Caco-2 (cell line): ENCODE results near the gene PHIP. TPM values are rescaled to one million over a fixed set of nuclear protein-coding genes. Genes with fewer than 3 reads are reported as not detected.

ENCODE experiments used
- BruUV-seq: library from RNA; stranded (reverse); fragments of 400-500 nt; replicated peaks from 2 replicates; lab custom pipeline; 2021; lab: Mats Ljungman, UMichigan
- CTCF ChIA-PET: fragments of 300-600 bp; sonication (Branson Sonifier 250); formaldehyde crosslinking; loops from one replicate; lab custom pipeline; 2022; ENCODE audit warnings: antibody characterized with exemption; lab: Charles Lee
- POLR2A ChIA-PET: fragments of 300-600 bp; sonication (Branson Sonifier 250); formaldehyde crosslinking; loops from one replicate; lab custom pipeline; 2022; ENCODE audit warnings: antibody characterized with exemption; lab: Charles Lee
- DNase-seq, 2 experiments: peaks; one replicate each; pipeline versions ENCODE4 v3.0.0 to v3.0.0-alpha.2; 2020 to 2022
- H3K27me3 ChIP-seq: replicated peaks from 2 replicates; pipeline ENCODE4 v1.6.0; 2011; ENCODE audit warnings: low read length; ENCODE audit not compliant: control insufficient read depth, insufficient read depth
- H3K36me3 ChIP-seq: 2 replicates; pipeline ENCODE4 v1.5.1; 2011; ENCODE audit warnings: low read length; ENCODE audit not compliant: control insufficient read depth, insufficient read depth
- H3K4me1 ChIP-seq: fragments of 250-450 bp; sonication (Bioruptor Pico); 2 replicates; pipeline ENCODE4 v1.5.1; 2020; ENCODE audit warnings: mild to moderate bottlenecking
- H3K4me3 ChIP-seq: 2 replicates; pipeline ENCODE4 v1.5.1; 2011; ENCODE audit warnings: low read depth, mild to moderate bottlenecking, control low read depth, low read length
- H3K9me3 ChIP-seq: fragments of 250-450 bp; sonication (Bioruptor Pico); 2 replicates; pipeline ENCODE4 v1.5.1; 2020; ENCODE audit warnings: mild to moderate bottlenecking, moderate library complexity
- H3K27ac Mint-ChIP-seq: one replicate; pipeline ENCODE4 v1.8.0; 2022; ENCODE audit warnings: mixed read lengths; ENCODE audit not compliant: unreplicated experiment
- H3K27me3 Mint-ChIP-seq: one replicate; pipeline ENCODE4 v1.8.0; 2022; ENCODE audit warnings: mixed read lengths; ENCODE audit not compliant: insufficient read depth, unreplicated experiment
- H3K36me3 Mint-ChIP-seq: one replicate; pipeline ENCODE4 v1.8.0; 2022; ENCODE audit warnings: mild to moderate bottlenecking, mixed read lengths; ENCODE audit not compliant: insufficient read depth, unreplicated experiment
- H3K4me1 Mint-ChIP-seq: one replicate; pipeline ENCODE4 v1.8.0; 2022; ENCODE audit warnings: low read depth, mixed read lengths; ENCODE audit not compliant: unreplicated experiment
- H3K4me3 Mint-ChIP-seq: one replicate; pipeline ENCODE4 v1.8.0; 2022; ENCODE audit warnings: mild to moderate bottlenecking, moderate library complexity, mixed read lengths; ENCODE audit not compliant: unreplicated experiment
- H3K9me3 Mint-ChIP-seq: one replicate; pipeline ENCODE4 v1.8.0; 2022; ENCODE audit warnings: mixed read lengths; ENCODE audit not compliant: unreplicated experiment
- intact Hi-C: fragments of 100-400 bp; cut with micrococcal nuclease; formaldehyde crosslinking; loops from one replicate; pipeline ENCODE4 v1.10.0; 2022; ENCODE audit not compliant: unreplicated experiment
- total RNA-seq: library from RNA; stranded (reverse); gene quantifications from 2 replicates; pipeline ENCODE4 v1.2.3, GENCODE V29; 2022
- TF ChIP-seq, protein P1 (sequence below), 2 experiments: fragments of 200-600 bp in 1 of 2; IDR thresholded peaks; 1 replicate in 1 of 2; 2 replicates in 1 of 2; pipeline versions ENCODE4 v1.5.1 to v1.8.0; 2011 to 2022; ENCODE audit warnings: antibody characterized with exemption in 1 of 2, control low read depth in 1 of 2, inconsistent platforms in 1 of 2, low read depth in 1 of 2, low read length in 1 of 2, mild to moderate bottlenecking in 1 of 2, moderate library complexity in 1 of 2; ENCODE audit not compliant: insufficient read depth in 1 of 2, severe bottlenecking in 1 of 2, unreplicated experiment in 1 of 2

PHIP gene
- total RNA-seq, 1 experiment from 2014 or later, result 31.2 TPM

DNA sequence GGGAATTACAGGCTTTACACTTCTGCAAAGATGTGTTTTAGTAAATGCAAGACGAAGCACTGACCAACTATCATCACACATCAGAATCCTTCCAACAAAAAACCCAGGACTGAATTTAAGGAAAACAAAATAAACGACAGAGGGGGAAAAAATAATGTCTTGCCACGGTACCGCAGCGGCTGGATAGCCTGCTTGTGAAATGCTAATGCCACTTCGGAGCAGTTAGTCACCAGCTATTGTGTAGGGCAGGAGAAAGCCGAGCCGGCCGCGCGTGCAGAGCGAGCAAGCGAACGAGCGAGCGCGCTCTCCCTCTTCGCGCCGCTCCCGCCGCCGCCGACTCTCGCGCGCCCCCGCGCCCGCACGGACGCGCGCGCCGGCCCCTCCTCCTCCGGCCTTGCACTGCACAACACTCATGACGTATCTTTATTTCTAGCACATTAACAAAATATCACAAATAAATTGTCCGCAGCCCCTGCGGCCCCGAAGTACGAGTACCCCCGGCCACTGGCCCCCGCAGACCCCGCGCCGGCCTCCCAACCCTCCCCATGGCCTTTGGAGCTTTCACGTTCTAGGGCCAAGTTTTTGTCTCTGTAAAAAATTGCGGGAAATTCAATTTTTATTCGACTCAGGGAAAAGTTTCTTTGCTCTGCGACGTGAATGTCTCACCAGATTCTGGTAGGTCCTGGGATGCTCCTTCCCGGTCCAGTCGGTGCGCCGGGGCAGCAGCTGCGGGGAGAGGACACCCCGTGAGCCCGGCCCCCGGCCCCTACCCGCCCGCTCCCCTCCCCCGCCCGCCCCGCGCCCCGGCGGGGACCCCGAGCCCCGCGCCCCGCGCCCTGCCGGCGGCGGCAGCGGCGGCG is 1.0 kb downstream of the PHIP start:
- peak overlapping the region; percentile 79 for H3K4me3 ChIP-seq
- TF ChIP-seq, protein P1, sequence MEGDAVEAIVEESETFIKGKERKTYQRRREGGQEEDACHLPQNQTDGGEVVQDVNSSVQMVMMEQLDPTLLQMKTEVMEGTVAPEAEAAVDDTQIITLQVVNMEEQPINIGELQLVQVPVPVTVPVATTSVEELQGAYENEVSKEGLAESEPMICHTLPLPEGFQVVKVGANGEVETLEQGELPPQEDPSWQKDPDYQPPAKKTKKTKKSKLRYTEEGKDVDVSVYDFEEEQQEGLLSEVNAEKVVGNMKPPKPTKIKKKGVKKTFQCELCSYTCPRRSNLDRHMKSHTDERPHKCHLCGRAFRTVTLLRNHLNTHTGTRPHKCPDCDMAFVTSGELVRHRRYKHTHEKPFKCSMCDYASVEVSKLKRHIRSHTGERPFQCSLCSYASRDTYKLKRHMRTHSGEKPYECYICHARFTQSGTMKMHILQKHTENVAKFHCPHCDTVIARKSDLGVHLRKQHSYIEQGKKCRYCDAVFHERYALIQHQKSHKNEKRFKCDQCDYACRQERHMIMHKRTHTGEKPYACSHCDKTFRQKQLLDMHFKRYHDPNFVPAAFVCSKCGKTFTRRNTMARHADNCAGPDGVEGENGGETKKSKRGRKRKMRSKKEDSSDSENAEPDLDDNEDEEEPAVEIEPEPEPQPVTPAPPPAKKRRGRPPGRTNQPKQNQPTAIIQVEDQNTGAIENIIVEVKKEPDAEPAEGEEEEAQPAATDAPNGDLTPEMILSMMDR (IDR thresholded peaks at IDR 0.05; ENCODE audit: insufficient read depth in 1 of 2, low read depth in 1 of 2, low read length in 1 of 2, severe bottlenecking in 1 of 2, unreplicated experiment in 1 of 2), result no peak
- POLR2A ChIA-PET, result interaction anchor here (0.6 kb wide), 2 partner anchors 76 to 107 kb away, joined by 3 read pairs; no protein-coding TSS in a partner anchor
- BruUV-seq, result no TSS peak
- intact Hi-C loops, result loop anchor here (1.0 kb wide), 1 partner anchor 224 kb away; no protein-coding TSS in a partner anchor
- Mint-ChIP-seq H3K9me3 (no peaks in the 10 kb centered on the region), H3K4me3 (peak overlapping the region; percentile 88), H3K27ac (peak overlapping the region; percentile 81), H3K4me1 (peaks cover 7% of the 10 kb centered on the region), H3K27me3 (no peaks in the 10 kb centered on the region), H3K36me3 (peaks cover 28% of the 10 kb centered on the region)
- CTCF ChIA-PET, result no interaction called here
- no peaks in the 10 kb centered on the region; the same call in 1 of the 2 replicates for H3K4me1 ChIP-seq
- H3K9me3 ChIP-seq, result no peaks in the 10 kb centered on the region
- no peaks in the 10 kb centered on the region for H3K27me3 ChIP-seq
- H3K36me3 ChIP-seq, result no peaks in the 10 kb centered on the region
- DNase-seq, result peak; percentile 88 to 90

DNA sequence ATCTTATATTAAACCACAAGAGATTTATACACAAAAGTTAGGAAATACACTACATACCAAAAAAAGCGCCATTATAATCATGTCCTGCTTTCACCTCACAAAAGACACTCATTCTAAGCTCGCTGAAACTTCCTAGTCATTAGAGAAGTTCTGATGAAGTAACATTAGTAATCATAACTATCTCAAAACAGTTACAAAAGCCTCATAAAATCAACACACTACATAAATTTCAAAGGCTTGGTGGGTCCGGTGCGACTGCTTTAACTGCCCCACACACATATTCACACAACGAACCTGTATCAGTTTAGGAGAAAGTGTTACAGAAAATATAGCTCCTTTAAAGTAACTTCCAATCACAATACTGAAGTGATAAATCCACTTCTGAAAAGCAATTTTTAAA is 1.9 kb downstream of the PHIP start:
- TF ChIP-seq, protein P1 (IDR thresholded peaks at IDR 0.05; ENCODE audit: insufficient read depth in 1 of 2, low read depth in 1 of 2, low read length in 1 of 2, severe bottlenecking in 1 of 2, unreplicated experiment in 1 of 2), result no peak

DNA sequence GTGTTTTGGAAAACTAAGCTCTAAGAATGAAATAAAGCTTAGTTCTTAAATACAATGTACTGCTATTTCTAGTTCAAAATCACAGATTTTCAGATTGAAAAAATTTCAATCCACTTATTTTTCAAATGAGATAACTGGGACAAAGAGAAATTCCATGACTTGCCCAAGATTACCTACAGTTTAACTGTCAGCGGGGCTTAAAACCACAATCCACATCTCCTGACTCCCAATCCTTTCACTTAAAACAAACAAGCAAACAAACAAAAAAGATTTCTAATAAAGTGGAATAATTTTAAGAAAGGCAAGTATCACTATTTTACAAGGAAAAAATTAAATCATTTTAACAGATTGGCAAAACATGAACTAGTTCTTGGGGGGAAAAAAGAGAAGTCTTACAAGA is 4.2 kb downstream of the PHIP start:
- Histone ChIP-seq H3K9me3 (no peaks in the 10 kb centered on the region), H3K4me3 (no peak overlapping the region), H3K4me1 (no peaks in the 10 kb centered on the region), H3K36me3 (no peaks in the 10 kb centered on the region), H3K27me3 (no peaks in the 10 kb centered on the region)
- CTCF ChIA-PET, result no interaction called here
- H3K27me3 Mint-ChIP-seq, result no peaks in the 10 kb centered on the region
- H3K36me3 Mint-ChIP-seq, result peaks cover 28% of the 10 kb centered on the region
- no peak overlapping the region for H3K27ac Mint-ChIP-seq
- no TSS peak for BruUV-seq
- intact Hi-C loops, result no loop called here
- DNase-seq, result no peak
- TF ChIP-seq, protein P1 (IDR thresholded peaks at IDR 0.05; ENCODE audit: insufficient read depth in 1 of 2, low read depth in 1 of 2, low read length in 1 of 2, severe bottlenecking in 1 of 2, unreplicated experiment in 1 of 2), result no peak
- H3K4me1 Mint-ChIP-seq, result peaks cover 7% of the 10 kb centered on the region
- no peak overlapping the region for H3K4me3 Mint-ChIP-seq
- no peaks in the 10 kb centered on the region for H3K9me3 Mint-ChIP-seq
- POLR2A ChIA-PET, result no interaction called here

More for the DNA sequence above, 1.9 kb downstream of the PHIP start:
- intact Hi-C loops, result no loop called here
- peaks cover 7% of the 10 kb centered on the region for H3K4me1 Mint-ChIP-seq
- ChIA-PET POLR2A (interaction anchor here (0.6 kb wide), 1 partner anchor 28 kb away, joined by 6 read pairs; no protein-coding TSS in a partner anchor), CTCF (no interaction called here)
- peak overlapping the region; percentile 88 for H3K4me3 Mint-ChIP-seq
- Histone ChIP-seq H3K4me1 (no peaks in the 10 kb centered on the region; the same call in 1 of the 2 replicates), H3K27me3 (no peaks in the 10 kb centered on the region), H3K9me3 (no peaks in the 10 kb centered on the region), H3K4me3 (peak overlapping the region; percentile 79), H3K36me3 (no peaks in the 10 kb centered on the region)
- peaks cover 29% of the 10 kb centered on the region for H3K36me3 Mint-ChIP-seq
- H3K9me3 Mint-ChIP-seq, result no peaks in the 10 kb centered on the region
- TSS peak; percentile 27 for BruUV-seq
- H3K27me3 Mint-ChIP-seq, result no peaks in the 10 kb centered on the region
- peak overlapping the region; percentile 81 for H3K27ac Mint-ChIP-seq
- DNase-seq, result no peak
